ENCODE measurements around the gene EIF4B. TPM values are rescaled to one million over a fixed set of nuclear protein-coding genes. Genes with fewer than 3 reads are reported as not detected.
"Not testable (repeated sequence)": the region's sequence is repeated elsewhere in the genome, so short reads cannot be mapped to it uniquely, and the experiment has no call there.

EIF4B gene
- 250 and 312 TPM in 2 replicates for total RNA-seq

- DNase-seq (ENCODE audit: extremely low read depth, low read depth, low spot score) = peak; percentile 90
Measured at GRCh38 chr12:53005986-53006809, at the start of gene EIF4B. EIF4B (plus strand) TSS chr12:53006456; CDS start chr12:53006484, 28 bp downstream.

DNA sequence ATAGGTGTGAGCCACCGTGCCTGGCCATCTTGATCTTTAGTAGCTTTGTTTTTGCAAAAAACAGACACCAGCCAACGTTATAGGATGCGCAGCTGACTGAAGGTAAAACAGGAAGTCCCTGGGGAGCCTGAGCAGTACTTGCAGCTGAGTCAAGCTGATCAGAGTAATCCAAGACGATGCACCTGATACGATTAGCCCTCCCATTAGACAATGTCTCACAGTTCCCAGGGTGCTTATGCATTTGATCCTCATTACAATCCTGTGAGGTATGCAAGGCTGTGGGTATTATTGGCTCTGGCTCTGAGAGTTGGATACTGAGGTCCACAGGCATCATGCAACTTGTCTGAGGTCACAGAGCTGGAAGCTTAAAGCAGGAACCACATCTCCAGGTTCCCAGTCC is 49.3 kb upstream of the EIF4B start:
- DNase-seq (ENCODE audit: extremely low read depth, low read depth, low spot score) = no peak

DNA sequence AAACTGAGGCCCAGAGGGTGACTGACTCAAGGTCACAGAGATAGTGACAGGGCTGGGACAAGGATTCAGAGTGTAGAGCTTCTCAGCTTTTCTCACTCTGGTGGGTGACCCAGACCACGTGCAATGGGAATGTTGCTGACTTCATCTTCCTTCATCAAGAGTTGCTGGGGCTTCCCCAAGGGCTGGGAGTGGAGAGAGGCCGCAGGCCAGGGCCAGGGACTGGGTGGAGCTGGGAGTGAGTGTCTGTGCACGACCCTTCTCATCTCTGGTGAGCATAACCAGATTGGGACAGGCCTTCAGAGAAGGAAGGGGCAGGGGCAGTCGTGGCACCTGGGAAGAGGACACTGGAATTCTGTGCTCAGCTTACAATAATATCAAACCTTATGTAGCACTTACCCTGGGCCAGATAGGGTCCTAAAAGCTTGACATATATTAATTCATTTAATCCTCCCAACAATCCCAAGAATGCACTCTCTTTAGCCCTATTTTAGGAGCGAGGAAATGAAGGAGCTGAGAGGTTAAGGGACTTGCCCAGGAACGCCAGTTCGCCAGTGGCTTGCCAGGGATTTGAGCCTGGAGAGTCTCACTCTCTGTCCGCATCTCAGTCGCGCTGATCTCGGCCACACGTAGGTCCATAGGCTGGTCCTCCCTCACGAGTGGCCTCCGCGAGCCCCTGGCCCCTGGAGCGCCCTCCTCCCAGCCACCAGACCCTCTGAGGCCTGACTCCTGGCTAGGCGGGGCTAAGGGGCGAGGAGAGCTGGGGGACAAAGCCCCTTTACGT is 41.5 kb upstream of the EIF4B start:
- DNase-seq (ENCODE audit: extremely low read depth, low read depth, low spot score) = no peak

- no peak for DNase-seq (ENCODE audit: extremely low read depth, low read depth, low spot score)
Measured at GRCh38 chr12:52965337-52965731, 40.9 kb upstream of the EIF4B start.

DNA sequence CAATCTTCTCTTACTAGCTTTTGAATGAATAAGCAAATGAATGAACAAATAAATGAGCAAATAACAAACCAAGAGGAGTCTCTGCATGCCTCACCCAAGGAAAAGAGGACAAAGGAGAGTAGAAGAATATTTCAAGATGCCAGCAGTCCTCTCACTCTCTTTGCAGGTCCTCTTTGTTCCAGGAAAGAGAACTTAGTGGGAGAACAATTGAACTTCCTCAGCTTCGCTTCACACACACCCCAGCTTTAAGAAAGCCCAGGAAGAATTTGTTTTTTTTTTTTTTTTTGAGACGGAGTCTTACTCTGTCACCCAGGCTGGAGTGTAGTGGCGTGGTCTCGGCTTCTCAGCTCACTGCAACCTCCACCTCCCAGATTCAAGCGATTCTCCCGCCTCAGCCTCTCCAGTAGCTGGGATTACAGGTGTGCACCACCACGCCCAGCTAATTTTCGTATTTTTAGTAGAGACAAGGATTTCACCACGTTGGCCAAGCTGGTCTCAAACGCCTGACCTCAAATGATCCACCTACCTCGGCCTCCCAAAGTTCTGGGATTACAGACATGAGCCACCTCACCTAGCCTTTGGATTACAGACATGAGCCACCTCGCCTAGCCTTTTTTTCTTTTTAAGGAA is 37.0 kb upstream of the EIF4B start:
- DNase-seq (ENCODE audit: extremely low read depth, low read depth, low spot score) = no peak

DNA sequence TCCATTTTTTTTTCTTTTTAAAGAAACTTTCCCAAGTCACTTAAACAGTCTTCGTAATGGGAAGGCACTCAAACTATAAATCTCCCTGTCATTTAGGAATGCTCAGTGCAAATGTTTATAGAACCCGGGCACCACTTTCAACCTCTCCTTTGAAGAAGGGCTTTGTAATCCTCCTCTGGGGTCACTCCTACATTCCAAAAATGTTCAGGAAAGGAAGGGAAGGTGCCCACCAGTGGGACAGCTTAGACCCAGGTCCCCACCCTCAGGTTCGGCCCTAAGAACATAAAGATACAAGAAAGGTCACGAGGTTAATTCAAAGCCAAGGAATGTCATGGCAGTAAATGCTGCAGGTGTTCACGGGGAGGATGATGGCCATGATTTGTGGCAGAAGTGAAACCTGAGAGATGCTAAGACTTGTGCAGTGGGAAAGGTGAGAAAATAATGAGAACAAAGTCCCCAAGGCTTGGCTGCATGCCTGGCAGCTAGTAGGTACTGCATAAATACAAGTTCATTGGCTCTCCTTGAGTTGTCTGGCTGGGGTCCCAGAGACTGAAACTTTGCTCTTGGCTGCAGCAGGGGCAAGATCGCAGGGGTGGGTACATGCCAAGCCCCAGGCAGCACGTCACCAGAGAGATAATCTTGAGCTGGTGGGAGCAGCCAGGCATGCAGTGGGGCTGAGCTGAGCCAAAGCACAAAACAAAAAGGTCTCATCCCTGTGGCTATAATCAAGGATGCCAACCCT is 36.3 kb upstream of the EIF4B start:
- DNase-seq (ENCODE audit: extremely low read depth, low read depth, low spot score) = no peak

- no peak for DNase-seq (ENCODE audit: extremely low read depth, low read depth, low spot score)
Measured at GRCh38 chr12:52971679-52972329, 34.5 kb upstream of the EIF4B start.

DNA sequence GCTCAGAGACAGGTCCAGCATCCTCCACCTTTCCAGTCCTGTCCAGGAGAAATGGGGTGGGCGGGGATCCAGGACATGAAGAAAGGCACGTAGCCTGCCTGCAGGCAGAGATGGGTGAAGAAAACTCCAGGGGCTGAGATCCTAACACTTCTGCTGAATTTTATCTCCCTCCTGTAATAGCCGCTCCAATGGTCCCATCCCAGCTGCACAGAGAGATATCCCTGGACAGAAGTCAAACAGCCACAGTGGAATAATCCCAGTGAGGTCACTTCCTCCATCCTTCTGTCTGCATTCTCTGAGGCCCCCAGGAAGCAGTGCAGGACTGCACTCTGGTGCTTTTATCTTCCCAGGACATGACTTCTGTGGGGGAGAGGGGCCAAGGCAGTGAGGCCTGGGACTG is 31.1 kb upstream of the EIF4B start:
- DNase-seq (ENCODE audit: extremely low read depth, low read depth, low spot score) = no peak

- no peak for DNase-seq (ENCODE audit: extremely low read depth, low read depth, low spot score)
Measured at GRCh38 chr12:52975820-52976573, 30.3 kb upstream of the EIF4B start.

DNA sequence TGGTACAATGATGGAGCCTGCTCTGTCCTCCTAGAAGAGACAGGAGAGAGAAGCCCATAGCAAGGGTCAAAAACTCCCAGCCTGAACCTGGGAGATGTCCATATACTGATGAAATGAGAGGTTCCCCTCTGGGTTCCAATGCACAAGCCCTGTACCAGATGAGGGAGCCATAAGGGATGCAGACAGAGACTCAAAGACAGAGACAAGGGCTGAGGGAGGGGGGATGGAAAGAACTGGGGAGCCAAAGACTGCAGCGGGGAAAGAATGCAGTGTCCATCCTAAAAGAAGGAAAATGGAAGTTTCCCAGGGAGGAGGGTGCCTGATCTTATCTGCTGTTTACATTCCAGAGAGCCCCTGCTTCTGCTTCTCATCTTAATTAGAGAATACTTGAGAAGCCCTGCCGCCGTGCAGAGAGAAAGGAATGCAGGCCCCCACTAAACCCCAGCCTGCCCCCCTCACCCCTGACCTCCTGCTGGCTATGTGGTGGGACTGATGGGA is 29.6 kb upstream of the EIF4B start:
- DNase-seq (ENCODE audit: extremely low read depth, low read depth, low spot score) = no peak

DNA sequence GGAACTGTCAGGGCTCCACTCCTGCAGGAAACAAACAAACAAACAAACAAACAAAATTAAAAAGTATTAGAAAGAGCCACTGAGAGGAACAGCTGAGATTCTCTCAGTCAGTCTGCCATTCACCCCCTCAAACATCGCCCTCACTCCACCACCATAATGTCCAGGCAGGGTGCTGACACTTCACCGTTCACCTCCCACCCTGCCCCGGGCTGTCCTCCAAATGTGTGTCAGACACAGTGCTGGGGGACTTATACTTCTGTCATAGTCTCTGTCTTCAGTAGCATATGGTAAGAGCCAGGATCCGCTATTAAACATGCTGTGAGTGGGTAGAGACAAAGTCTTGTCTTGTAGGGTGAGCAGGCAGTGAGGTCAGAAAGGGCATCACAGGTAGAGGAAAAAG is 29.1 kb upstream of the EIF4B start:
- no peak for DNase-seq (ENCODE audit: extremely low read depth, low read depth, low spot score)

- no peak for DNase-seq (ENCODE audit: extremely low read depth, low read depth, low spot score)
Measured at GRCh38 chr12:52980096-52980649, 26.1 kb upstream of the EIF4B start.

DNA sequence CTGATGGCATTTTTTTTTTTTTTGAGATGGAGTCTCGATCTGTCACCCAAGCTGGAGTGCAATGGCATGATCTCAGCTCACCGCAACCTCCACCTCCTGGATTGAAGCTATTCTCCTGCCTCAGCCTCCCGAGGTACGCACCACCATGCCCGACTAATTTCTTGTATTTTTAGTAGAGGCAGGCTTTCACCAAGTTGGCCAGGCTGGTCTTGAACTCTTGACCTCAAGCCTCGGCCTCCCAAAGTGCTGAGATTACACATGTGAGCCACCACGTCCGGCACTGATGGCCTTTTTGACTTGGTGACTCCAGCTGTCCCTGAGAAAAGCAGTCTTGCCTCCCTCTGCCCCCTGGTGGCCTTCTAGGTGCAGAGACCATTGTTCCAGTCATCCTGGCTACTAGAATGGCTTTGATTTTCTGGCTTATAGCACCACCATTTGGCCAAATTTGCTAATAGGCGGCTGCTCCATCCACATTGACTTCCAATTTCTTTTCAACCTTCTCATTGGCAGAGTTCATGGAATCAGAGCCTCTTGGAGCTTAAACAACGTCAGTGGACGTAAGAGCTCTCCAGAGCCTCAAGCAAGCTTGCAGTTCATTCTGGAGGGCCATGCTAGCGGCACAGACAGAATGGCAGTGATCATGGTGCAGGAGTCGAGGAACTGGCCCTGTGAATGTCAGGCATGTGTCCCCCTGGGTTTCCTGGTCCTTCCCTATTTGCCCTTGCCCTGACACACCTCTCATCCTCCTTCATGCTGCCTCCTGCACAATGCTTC is 25.4 kb upstream of the EIF4B start:
- peak; percentile 82 for DNase-seq (ENCODE audit: extremely low read depth, low read depth, low spot score)

DNA sequence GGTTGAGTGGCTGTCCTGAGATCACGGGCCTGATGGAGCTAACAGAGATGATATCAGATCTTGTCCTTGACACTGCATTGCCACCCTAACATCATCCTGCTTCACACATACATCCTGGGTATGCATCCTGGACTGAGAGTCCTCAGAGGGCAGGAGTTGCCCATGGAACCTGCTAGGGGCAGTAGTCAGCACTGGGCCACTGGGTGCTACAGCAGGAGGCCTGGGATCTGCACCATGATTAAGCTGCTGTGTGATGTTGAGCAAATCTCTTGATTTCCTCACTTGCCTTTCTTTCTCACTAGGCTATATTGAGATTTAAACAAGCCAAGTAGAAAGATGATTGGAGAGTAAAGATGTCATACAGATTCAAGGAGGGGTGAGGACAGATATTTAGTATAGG is 22.1 kb upstream of the EIF4B start:
- no peak for DNase-seq (ENCODE audit: extremely low read depth, low read depth, low spot score)

- no peak for DNase-seq (ENCODE audit: extremely low read depth, low read depth, low spot score)
Measured at GRCh38 chr12:52988898-52989297, 17.4 kb upstream of the EIF4B start.

DNA sequence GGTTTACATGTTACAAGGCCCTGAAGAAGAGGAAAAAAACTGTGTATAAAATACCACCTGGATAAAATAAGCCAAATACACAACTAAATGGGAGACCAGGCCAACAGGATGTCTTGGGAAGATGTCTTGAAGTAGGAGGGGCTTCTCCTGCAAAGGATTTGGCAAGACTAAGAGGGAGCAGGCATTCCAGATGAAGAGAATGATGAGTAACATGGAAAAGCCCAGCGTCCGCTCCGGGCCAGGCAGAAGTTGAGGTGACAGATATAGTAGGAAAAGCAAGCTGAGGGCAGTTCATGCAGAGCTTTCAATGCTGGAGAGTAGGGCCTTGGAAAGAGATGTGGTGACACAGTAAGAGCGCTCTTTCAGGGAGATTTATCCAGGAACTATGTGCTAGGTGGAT is 16.1 kb upstream of the EIF4B start:
- DNase-seq (ENCODE audit: extremely low read depth, low read depth, low spot score) = no peak

GRCh38 chr12:52992240-52992639 is 14.0 kb upstream of the EIF4B start:
- DNase-seq (ENCODE audit: extremely low read depth, low read depth, low spot score) = not testable (repeated sequence)

All from glomerular endothelial cell (primary cell).